Stomach (tissue), 4 donors: ENCODE results near the gene SEPTIN5.

Experiments
- EP300 ChIP-seq: sonication (generic); formaldehyde crosslinking; IDR thresholded peaks from one replicate; pipeline ENCODE4 v1.6.1; 2017; ENCODE audit warnings: antibody characterized with exemption
- POLR2A ChIP-seq, 4 donors: fragments of 450-650 bp; IDR thresholded peaks; one replicate each; pipeline ENCODE4 v1.6.1; 2016; ENCODE audit warnings: antibody characterized with exemption in 4 of 4, control low read depth in 2 of 4, mild to moderate bottlenecking in 1 of 4, moderate library complexity in 1 of 4
- POLR2AphosphoS5 ChIP-seq, 3 donors: sonication (generic); formaldehyde crosslinking; IDR thresholded peaks; one replicate each; pipeline ENCODE4 v1.6.1; 2016; ENCODE audit warnings: antibody characterized with exemption in 3 of 3
- TF ChIP-seq, protein P1 (sequence below), 7 experiments: fragments of 450-650 bp in 4 of 7; fragments of 200-600 bp in 3 of 7; sonication (generic) in 3 of 7; IDR thresholded peaks; one replicate each; pipeline ENCODE4 v1.5.1; 2016 to 2019; ENCODE audit warnings: antibody characterized with exemption in 7 of 7, control low read depth in 2 of 7, mild to moderate bottlenecking in 1 of 7

DNA sequence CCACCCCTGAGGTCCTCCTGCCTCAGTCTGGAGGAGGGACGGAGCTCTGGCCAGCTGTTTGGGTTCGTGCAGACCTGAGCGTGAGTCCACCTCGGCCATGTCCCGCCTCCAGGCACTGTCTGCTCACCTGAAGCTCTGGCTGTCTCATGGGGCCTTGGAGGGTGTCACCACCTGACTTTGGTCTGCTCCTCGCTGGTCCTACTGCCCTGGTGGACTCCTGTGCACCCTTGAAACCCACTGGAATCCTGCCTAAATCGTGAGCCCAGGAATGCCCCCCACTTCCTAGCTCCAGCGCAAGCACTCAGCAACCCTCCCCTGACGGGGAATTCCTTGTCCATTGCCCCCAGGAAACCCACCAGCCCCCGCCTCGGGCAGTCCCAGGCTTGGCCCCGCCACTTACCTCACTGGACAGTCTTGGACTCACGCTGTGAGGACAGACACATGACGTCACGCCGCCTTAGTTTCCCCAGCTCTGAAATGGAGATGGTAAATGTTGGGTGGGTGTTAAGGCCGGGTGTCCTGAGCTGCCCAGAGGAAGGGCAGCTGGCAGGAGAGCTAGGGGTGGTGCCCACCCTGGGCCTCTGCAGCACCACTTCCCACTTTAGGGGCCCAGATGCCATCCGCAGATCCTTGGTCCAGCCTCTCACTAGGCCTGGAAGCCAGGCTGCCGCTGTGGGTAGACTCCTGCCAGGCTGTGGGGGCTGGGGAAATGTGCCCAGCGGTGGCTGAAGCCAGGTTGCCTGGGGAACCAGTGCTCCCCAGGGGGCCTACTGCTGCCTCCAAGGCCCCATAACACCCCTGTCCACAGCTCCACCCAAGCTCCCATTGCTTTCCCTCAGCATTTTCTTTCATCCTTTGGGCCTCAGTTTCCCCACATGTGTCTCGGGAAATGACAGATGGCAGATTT, 28.1 kb downstream of the SEPTIN5 start:
- TF ChIP-seq, protein P1, sequence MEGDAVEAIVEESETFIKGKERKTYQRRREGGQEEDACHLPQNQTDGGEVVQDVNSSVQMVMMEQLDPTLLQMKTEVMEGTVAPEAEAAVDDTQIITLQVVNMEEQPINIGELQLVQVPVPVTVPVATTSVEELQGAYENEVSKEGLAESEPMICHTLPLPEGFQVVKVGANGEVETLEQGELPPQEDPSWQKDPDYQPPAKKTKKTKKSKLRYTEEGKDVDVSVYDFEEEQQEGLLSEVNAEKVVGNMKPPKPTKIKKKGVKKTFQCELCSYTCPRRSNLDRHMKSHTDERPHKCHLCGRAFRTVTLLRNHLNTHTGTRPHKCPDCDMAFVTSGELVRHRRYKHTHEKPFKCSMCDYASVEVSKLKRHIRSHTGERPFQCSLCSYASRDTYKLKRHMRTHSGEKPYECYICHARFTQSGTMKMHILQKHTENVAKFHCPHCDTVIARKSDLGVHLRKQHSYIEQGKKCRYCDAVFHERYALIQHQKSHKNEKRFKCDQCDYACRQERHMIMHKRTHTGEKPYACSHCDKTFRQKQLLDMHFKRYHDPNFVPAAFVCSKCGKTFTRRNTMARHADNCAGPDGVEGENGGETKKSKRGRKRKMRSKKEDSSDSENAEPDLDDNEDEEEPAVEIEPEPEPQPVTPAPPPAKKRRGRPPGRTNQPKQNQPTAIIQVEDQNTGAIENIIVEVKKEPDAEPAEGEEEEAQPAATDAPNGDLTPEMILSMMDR (IDR thresholded peaks at IDR 0.05), result no peak
- TF ChIP-seq POLR2A (IDR thresholded peaks at IDR 0.05), result no peak
- TF ChIP-seq EP300, result no peak
- TF ChIP-seq POLR2AphosphoS5 (IDR thresholded peaks at IDR 0.05), result no peak
